H7 (cell line): ENCODE results near the gene IL6R. TPM values are rescaled to one million over a fixed set of nuclear protein-coding genes. Genes with fewer than 3 reads are reported as not detected.
"Not testable (repeated sequence)": the region's sequence is repeated elsewhere in the genome, so short reads cannot be mapped to it uniquely, and the experiment has no call there.

Source experiments
- DNase-seq: peaks from one replicate; pipeline ENCODE4 v3.0.0; 2012
- H3K27me3 ChIP-seq: 2 replicates; pipeline ENCODE4 v1.6.0; 2011; ENCODE audit warnings: mild to moderate bottlenecking, low read length; ENCODE audit not compliant: control insufficient read depth, insufficient read depth
- H3K36me3 ChIP-seq: replicated peaks from 2 replicates; pipeline ENCODE4 v1.5.1; 2011; ENCODE audit warnings: low read length; ENCODE audit not compliant: control insufficient read depth, insufficient read depth
- H3K4me3 ChIP-seq: 2 replicates; pipeline ENCODE4 v1.5.1; 2011; ENCODE audit warnings: low read depth, mild to moderate bottlenecking, control low read depth, low read length, moderate library complexity; ENCODE audit not compliant: insufficient read depth
- total RNA-seq: library from RNA; depleted of rRNA; stranded (reverse); fragments of >200 nt; shearing (Covaris generic); gene quantifications from 2 replicates; pipeline ENCODE4 v1.2.3, GENCODE V29; 2014

The IL6R gene
- total RNA-seq, 1 experiment from 2014 or later = 8.6 TPM

- H3K36me3 ChIP-seq = no peaks in the 10 kb centered on the region
- no peak overlapping the region for H3K4me3 ChIP-seq
- DNase-seq = no peak
- H3K27me3 ChIP-seq = no peaks in the 10 kb centered on the region
Measured at GRCh38 chr1:154416471-154417337, 11.6 kb downstream of the IL6R start.

DNA sequence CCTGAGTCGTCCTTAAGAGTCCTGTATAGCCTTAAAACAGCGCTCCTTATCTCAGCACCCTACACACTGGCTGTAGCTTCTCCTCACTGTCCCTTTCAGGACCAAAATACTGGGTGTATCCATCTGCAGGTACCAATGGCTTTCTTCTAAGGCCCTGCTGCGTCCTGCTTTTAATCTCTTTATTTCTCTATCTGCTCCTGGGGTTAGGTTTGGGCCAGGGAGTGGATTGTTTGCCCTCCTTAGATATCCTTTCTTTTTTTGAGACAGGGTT is 12.1 kb downstream of the IL6R start:
- H3K27me3 ChIP-seq = no peaks in the 10 kb centered on the region
- no peak for DNase-seq
- H3K4me3 ChIP-seq = no peak overlapping the region
- no peaks in the 10 kb centered on the region for H3K36me3 ChIP-seq

DNA sequence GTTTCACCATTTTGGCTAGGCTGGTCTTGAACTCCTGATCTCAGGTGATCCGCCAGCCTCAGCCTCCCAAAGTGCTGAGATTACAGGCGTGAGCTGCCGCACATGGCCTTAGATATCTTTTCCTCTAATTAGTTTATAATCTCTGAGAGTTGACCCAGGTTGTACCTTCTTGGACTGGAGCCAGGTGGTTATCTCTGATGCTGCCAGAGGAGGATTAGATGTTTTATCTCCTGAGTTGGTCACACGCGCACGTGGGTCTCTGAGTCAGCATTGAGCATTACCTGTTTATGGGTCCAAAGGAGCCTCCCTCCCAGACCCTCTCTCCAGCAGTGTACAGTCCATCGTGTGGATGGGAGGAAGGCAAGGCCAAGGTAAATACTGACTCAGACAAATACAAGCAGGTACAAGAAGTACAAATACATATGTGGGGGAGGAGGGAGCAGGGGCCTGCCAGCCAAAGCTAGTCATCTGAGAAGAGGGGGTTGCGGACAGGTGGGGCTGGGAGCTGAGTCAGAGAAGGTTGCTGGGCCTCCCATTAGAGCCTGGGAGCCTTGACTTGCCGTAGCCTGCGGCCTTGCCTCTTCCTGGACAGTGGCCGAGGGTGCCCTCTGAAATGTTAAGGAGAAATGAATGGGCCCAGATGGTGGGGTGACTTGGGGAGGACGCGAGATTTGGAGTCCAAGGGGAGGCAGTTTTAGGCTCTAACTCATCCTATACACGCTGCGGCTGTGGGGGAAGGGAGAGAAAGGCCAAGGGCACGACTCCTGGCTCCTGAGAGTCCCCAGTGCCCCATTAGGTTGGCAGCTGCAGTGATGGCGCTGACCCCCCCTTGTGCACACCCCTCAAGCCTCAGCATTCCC is 13.1 kb downstream of the IL6R start:
- H3K4me3 ChIP-seq = no peak overlapping the region
- no peaks in the 10 kb centered on the region for H3K27me3 ChIP-seq
- H3K36me3 ChIP-seq = no peaks in the 10 kb centered on the region
- peak; percentile 17 for DNase-seq

DNA sequence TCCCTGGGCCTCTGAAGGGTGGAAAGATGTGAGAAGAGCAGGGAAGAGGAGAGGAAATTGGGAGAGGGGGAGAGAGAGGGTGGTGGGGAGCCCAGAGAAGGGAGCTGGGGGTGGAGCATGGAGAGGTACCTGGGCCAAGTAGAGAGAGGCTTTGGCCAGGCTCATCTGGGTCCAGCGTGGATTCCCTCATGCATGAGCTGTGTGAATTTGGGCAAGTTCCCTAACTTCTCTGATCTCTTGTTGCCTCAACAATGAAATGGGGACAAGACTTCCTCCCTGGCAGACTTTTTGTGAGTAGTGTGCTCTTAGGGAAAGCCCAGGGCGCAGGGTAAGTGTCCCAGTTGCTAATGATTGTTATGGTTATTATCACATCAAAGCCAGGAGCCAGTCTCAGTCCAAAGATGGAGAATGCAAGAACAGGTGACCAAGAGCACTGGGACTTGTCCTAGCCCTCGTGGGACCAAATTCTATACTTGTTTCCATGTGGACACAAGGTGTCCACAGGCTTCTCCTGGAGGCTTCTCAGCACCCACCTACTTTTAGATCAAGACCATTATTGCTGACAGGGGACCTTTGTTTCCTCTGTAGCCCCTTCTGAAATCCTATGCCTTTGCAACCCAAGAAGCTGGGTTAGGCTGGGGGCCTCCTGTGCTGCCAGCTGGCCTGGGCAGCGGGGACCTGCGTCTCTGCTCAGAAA is 13.9 kb downstream of the IL6R start:
- H3K4me3 ChIP-seq = no peak overlapping the region
- no peaks in the 10 kb centered on the region for H3K36me3 ChIP-seq
- DNase-seq = no peak
- H3K27me3 ChIP-seq = no peaks in the 10 kb centered on the region

- Histone ChIP-seq H3K36me3 (no peaks in the 10 kb centered on the region), H3K4me3 (no peak overlapping the region), H3K27me3 (no peaks in the 10 kb centered on the region)
- no peak for DNase-seq
Measured at GRCh38 chr1:154419620-154420571, 14.8 kb downstream of the IL6R start.

DNA sequence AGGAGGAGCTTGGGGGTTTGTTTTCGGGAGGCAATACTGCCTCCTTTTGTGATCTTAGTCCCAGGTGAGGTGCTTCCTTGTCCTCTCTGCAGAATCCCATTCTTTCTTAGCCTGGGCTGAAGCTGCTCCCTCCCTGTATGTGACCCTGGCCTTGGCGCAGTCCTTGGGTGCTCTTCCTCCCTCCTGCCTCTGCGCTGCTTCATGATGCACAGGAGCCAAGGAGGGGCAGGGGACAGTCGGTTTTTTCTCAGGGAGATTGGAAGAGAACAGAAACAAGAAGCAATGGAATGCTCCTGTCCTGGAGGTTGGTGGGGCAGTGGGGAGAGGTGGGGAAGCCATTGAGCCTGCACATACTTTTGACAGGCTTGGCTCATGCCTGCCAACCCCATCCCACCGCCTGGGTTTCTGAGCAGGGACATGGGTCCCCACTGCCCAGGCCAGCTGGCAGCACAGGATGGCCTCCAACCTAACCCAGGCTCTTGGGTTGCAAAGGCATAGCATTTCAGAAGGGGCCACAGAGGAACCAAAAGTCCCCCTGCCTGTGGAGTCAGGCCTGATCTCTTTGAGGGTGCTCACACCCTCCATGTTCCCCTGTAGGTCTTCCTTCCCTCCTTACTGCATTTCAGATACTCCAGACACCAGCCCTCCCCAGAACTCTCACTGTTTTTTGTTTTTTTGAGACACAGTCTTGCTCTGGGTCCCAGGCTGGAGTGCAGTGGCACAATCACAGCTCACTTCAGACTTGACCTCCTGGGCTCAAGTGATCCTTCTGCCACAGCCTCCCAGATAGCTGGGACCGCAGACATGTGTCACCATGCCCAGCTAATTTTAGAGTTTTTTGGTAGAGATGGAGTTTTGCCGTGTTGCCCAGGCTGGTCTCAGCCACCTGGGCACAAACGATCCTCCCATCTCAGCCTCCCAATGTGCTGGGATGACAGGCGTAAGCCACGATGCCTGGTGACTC is 16.1 kb downstream of the IL6R start:
- DNase-seq = no peak

DNA sequence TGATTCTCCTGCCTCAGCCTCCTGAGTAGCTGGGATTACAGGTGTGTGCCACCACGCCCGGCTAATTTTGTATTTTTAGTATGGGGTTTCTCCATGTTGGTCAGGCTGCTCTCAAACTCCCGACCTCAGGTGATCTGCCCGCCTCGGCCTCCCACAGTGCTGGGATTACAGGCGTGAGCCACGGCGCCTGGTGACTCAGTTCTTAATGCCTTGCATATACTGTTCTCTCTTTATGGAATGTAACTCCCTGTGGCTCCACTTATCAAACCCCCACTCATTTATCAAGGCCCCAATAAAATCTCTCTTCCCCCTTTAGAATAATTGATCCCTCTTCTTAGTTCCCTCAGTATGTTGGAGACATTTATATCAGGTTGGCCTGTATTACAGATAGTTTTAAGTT is 16.9 kb downstream of the IL6R start:
- not testable (repeated sequence) for H3K27me3 ChIP-seq, DNase-seq, H3K4me3 ChIP-seq, H3K36me3 ChIP-seq

More for the DNA sequence above, 16.1 kb downstream of the IL6R start:
- Histone ChIP-seq H3K4me3 (no peak overlapping the region), H3K36me3 (no peaks in the 10 kb centered on the region), H3K27me3 (no peaks in the 10 kb centered on the region)

DNA sequence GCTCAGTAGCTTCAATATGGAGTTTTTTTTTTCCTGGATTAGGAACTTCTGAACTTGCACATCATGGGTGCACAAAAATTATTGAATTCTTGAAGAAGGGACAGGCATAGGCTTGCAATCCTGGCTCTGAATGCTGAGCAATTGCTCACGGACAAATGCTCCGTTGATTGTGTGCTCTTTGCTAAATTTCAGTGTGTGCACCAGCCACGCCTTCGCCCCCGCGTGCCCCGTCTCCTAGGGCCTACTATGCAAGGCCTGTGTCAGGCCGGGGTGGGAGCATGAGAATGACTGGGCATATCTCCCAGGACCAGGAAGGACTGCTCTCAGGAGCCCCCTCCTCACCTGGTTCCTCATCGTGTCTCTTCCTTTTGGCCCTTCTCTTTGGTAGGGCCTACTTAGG is 17.4 kb downstream of the IL6R start:
- Histone ChIP-seq H3K27me3 (no peaks in the 10 kb centered on the region), H3K4me3 (no peak overlapping the region), H3K36me3 (no peaks in the 10 kb centered on the region)
- DNase-seq = no peak

GRCh38 chr1:154423304-154423987 is 18.3 kb downstream of the IL6R start:
- DNase-seq = no peak
- no peaks in the 10 kb centered on the region for H3K36me3 ChIP-seq
- no peak overlapping the region for H3K4me3 ChIP-seq
- no peaks in the 10 kb centered on the region for H3K27me3 ChIP-seq

GRCh38 chr1:154423988-154424326 is 18.8 kb downstream of the IL6R start:
- Histone ChIP-seq H3K27me3 (no peaks in the 10 kb centered on the region), H3K36me3 (no peaks in the 10 kb centered on the region), H3K4me3 (no peak overlapping the region)
- DNase-seq = no peak

GRCh38 chr1:154425172-154425571 is 20.0 kb downstream of the IL6R start:
- H3K4me3 ChIP-seq = no peak overlapping the region
- H3K27me3 ChIP-seq = no peaks in the 10 kb centered on the region
- no peaks in the 10 kb centered on the region for H3K36me3 ChIP-seq
- DNase-seq = no peak

DNA sequence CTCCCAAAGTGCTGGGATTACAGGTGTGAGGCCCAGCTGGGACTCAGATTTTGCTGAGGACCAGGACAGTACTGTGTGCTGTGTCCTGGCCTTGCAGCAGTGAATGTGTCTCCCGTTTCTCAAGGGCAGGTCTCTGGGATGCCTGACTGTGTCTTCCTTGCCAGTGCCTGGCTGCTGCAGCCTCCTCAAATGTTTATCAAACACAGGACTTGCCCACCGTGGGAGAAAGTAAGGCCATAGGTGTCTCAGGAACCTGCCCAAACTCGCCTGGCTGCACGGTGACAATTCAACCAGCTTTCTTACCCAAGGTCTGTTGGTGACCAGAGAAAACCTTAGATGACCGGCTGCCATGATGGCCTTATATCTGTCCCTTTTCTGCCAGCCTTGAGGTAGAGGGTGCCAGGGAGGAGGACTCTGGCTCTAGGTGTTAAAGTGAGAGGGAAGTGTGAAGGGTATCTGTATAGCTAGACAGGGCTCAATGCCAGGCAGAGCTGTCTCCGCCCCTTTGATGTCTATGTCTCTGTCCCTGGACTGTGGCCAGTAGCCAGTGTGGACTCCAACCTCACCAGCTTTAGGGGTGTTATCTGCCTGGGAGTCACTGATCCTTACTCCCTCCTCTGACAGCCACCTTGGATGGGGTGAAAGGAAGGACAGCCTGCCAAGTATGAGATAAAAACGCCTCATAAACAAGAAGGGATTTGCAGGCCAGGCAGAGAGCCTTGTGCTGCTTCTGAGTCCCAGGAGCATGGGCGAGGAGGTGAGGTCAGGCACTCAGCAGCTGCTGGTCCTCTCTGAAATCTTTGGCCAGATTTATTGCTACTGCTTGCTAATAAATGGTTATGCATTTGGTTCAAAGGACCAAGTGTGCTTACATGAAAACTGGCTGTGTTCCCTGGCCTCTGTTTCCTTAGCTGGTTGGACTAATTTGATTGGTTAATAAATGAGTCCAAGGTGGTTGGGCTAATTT is 22.3 kb downstream of the IL6R start:
- H3K27me3 ChIP-seq = no peaks in the 10 kb centered on the region
- no peaks in the 10 kb centered on the region for H3K36me3 ChIP-seq
- no peak for DNase-seq
- no peak overlapping the region for H3K4me3 ChIP-seq
